ENCODE data around the gene CYP2J2.

DNA sequence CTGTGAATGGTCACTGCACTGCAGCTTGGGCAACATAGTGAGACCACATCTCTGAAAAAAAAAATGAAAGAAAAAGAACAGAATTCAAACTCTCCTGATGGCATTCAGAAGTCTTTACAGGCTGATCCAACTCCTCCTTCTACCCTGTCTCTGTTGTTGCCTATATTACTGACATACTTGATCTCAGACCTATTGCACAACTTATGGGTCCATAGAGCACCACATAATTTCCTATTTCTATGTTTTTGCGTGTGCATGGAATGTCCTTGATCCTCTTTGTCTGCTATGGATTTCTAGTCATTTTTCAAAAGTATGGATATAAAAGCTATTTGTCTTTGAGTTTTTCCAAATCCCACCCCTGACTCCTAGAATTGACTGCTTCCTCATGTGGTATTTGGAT, 22.4 kb upstream of the CYP2J2 start:
- TF ChIP-seq, protein P1, sequence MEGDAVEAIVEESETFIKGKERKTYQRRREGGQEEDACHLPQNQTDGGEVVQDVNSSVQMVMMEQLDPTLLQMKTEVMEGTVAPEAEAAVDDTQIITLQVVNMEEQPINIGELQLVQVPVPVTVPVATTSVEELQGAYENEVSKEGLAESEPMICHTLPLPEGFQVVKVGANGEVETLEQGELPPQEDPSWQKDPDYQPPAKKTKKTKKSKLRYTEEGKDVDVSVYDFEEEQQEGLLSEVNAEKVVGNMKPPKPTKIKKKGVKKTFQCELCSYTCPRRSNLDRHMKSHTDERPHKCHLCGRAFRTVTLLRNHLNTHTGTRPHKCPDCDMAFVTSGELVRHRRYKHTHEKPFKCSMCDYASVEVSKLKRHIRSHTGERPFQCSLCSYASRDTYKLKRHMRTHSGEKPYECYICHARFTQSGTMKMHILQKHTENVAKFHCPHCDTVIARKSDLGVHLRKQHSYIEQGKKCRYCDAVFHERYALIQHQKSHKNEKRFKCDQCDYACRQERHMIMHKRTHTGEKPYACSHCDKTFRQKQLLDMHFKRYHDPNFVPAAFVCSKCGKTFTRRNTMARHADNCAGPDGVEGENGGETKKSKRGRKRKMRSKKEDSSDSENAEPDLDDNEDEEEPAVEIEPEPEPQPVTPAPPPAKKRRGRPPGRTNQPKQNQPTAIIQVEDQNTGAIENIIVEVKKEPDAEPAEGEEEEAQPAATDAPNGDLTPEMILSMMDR (IDR thresholded peaks at IDR 0.05) = no peak
- TF ChIP-seq EZH2 (IDR thresholded peaks at IDR 0.05) (no peak), EZH2phosphoT487 (IDR thresholded peaks at IDR 0.05) (no peak)
